GM18868 (cell line): ENCODE results near the gene SAC3D1.

ENCODE experiments used
- ATAC-seq: cut with Tn5 transposase; IDR thresholded peaks from one replicate; pipeline ENCODE4 v1.9.1; 2021; ENCODE audit warnings: mild to moderate bottlenecking, moderate library complexity; ENCODE audit not compliant: unreplicated experiment

SAC3D1 gene

DNA sequence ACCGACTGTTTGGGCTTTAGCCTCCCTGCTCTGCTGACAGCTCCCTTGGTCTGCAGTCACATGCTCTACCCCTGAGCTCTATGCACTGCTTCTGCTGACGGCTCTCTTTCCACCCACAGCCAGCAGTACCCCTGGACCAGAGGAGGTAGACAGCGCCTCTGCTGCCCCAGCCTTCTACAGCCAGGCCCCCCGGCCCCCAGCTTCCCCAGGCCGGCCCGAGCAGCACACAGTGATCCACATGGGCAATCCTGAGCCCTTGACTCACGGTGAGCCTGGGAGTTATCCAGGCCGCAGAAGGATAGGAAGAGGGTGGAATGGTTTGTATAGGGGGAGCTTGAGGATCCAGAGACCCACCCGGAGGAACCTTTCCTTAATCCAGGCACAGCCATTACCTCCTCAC, 45.8 kb downstream of the SAC3D1 start:
- ATAC-seq = no peak

DNA sequence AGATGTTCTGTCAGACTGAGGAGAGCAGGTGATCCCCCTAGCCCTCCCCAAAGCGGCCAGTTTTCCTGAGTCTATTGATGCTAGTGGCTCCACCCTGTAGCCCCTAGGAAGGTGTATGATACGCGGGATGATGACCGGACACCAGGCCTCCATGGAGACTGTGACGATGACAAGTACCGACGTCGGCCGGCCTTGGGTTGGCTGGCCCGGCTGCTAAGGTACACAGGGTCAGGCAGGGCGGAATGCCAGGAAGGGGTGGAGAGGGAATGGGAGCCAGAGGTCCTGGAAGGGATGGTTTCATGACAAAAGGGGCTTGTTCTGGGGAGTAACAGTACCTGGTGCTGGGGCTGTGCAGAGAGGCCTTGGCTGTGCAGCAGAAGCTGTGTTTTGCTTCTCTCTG, 46.2 kb downstream of the SAC3D1 start:
- no peak for ATAC-seq

DNA sequence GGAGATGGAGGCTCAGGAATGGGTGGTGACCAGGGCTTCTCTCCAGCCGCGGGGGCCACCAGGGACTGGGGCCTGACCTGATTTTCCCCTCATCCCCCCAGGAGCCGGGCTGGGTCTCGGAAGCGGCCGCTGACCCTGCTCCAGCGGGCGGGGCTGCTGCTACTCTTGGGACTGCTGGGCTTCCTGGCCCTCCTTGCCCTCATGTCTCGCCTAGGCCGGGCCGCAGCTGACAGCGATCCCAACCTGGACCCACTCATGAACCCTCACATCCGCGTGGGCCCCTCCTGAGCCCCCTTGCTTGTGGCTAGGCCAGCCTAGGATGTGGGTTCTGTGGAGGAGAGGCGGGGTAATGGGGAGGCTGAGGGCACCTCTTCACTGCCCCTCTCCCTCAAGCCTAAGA, 46.8 kb downstream of the SAC3D1 start:
- ATAC-seq = no peak

DNA sequence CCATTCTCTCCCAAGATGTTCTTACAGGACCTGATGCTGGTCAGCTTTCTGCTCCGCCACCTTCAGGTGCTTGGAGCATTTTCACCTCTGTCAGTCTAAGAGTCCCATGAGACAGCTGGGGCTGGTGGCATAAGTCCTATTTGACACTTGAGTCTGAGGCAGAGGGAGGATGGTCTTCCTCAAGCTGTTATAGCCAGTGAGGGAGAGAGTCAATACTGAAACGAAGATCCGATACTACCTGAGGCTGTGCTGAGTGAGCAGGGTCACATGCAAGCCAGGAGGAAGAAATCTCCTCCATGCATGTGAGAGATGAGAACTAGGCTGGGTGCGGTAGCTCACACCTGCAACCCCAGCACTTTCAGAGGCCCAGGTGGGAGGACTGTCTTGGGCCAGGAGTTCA, 48.6 kb downstream of the SAC3D1 start:
- no peak for ATAC-seq

DNA sequence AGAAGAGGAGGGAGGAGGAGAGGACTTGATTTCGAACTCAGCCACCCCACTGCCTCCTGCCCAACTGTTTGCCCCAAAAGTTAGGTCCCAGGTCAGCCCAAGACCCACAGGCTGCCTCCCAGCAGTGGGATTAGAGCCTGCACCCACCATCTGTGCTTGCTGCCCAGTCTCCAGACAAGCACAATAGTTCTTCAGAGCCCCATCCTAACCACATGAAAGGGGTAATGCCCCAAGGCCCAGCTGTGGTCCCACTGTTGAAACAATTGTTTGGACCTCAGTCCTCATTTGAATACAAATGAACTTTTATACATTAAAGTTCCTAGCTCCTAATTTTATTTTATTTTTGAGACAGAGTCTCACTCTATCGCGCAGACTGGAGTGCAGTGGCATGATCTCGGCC, 49.6 kb downstream of the SAC3D1 start:
- no peak for ATAC-seq
